ENCODE results near the gene RAP1GAP2. TPM values are rescaled to one million over a fixed set of nuclear protein-coding genes. Genes with fewer than 3 reads are reported as not detected.
"Not testable (repeated sequence)": the region's sequence is repeated elsewhere in the genome, so short reads cannot be mapped to it uniquely, and the experiment has no call there.

Gene RAP1GAP2
- total RNA-seq, 2 experiments from 2014 or later = 11.3 to 28.2 TPM

- BruUV-seq (replicated peaks); intact Hi-C loops (cut with micrococcal nuclease; ENCODE audit: unreplicated experiment); H3K79me2 ChIP-seq (ENCODE audit: insufficient read depth, low read depth, low read length); H3K27ac ChIP-seq (ENCODE audit: low read depth, low read length, poor library complexity, severe bottlenecking); CTCF ChIA-PET (ENCODE audit: unreplicated experiment); POLR2A ChIA-PET; H3K4me3 ChIP-seq (ENCODE audit: low read depth, low read length, poor library complexity, severe bottlenecking); H3K9me2 ChIP-seq (ENCODE audit: insufficient read depth, low read length); H2AFZ ChIP-seq (ENCODE audit: low read length); H3K9me3 ChIP-seq (ENCODE audit: low read length); H4K20me1 ChIP-seq (ENCODE audit: insufficient read depth, low read length); H3K36me3 ChIP-seq (ENCODE audit: insufficient read depth, low read length); H3K4me1 ChIP-seq (ENCODE audit: insufficient read depth, low read length, poor library complexity, severe bottlenecking): not testable (repeated sequence)
- H3K4me2 ChIP-seq (ENCODE audit: low read length) = peak overlapping the region; percentile 32; the same call in 1 of the 2 replicates
- peak; percentile 59 for DNase-seq (ENCODE audit: low spot score)
Measured at GRCh38 chr17:3065192-3065591, 269.0 kb downstream of the RAP1GAP2 start.

GRCh38 chr17:3073850-3074249, 277.6 kb downstream of the RAP1GAP2 start:
- intact Hi-C loops (cut with micrococcal nuclease; ENCODE audit: unreplicated experiment); BruUV-seq (replicated peaks); H3K36me3 ChIP-seq (ENCODE audit: insufficient read depth, low read length); H3K79me2 ChIP-seq (ENCODE audit: insufficient read depth, low read depth, low read length); CTCF ChIA-PET (ENCODE audit: unreplicated experiment); H4K20me1 ChIP-seq (ENCODE audit: insufficient read depth, low read length); H3K27ac ChIP-seq (ENCODE audit: low read depth, low read length, poor library complexity, severe bottlenecking); H3K9me2 ChIP-seq (ENCODE audit: insufficient read depth, low read length); H3K4me1 ChIP-seq (ENCODE audit: insufficient read depth, low read length, poor library complexity, severe bottlenecking); H3K4me3 ChIP-seq (ENCODE audit: low read depth, low read length, poor library complexity, severe bottlenecking); H3K4me2 ChIP-seq (ENCODE audit: low read length); H2AFZ ChIP-seq (ENCODE audit: low read length); POLR2A ChIA-PET; H3K9me3 ChIP-seq (ENCODE audit: low read length): not testable (repeated sequence)
- peak; percentile 63 for DNase-seq (ENCODE audit: low spot score)
- TF ChIP-seq, protein P1, sequence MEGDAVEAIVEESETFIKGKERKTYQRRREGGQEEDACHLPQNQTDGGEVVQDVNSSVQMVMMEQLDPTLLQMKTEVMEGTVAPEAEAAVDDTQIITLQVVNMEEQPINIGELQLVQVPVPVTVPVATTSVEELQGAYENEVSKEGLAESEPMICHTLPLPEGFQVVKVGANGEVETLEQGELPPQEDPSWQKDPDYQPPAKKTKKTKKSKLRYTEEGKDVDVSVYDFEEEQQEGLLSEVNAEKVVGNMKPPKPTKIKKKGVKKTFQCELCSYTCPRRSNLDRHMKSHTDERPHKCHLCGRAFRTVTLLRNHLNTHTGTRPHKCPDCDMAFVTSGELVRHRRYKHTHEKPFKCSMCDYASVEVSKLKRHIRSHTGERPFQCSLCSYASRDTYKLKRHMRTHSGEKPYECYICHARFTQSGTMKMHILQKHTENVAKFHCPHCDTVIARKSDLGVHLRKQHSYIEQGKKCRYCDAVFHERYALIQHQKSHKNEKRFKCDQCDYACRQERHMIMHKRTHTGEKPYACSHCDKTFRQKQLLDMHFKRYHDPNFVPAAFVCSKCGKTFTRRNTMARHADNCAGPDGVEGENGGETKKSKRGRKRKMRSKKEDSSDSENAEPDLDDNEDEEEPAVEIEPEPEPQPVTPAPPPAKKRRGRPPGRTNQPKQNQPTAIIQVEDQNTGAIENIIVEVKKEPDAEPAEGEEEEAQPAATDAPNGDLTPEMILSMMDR (conservative IDR thresholded peaks at IDR 0.05; ENCODE audit: low read length) = peak; percentile 80

Small RNAs within 50 kb of the gene (microRNA-seq; reads per million reads assigned to microRNA genes)
- not detected for gene MIR1253 (ENCODE audit: borderline replicate concordance)

Small RNAs within 50 kb of the gene (small RNA-seq; reads per million reads assigned to genes)
- gene MIR1253 (not detected), gene hsa-mir-1253 (not detected)

Other genes with a start within 250 kb of the RAP1GAP2 start
- 51.1 and 61.3 TPM in 2 replicates for gene PAFAH1B1, start 202.8 kb upstream of the RAP1GAP2 start, total RNA-seq (2014; rRNA removed; shearing (Covaris generic))
- gene PAFAH1B1, start 202.8 kb upstream of the RAP1GAP2 start, total RNA-seq (2022) = 127 and 138 TPM in 2 replicates
- 85.2 and 96.3 TPM in 2 replicates for gene CLUH, start 84.7 kb upstream of the RAP1GAP2 start, total RNA-seq (2014; rRNA removed; shearing (Covaris generic))
- gene CLUH, start 84.7 kb upstream of the RAP1GAP2 start, total RNA-seq (2022) = 122 and 132 TPM in 2 replicates
- not detected in 2 replicates for gene CCDC92B, start 46.8 kb upstream of the RAP1GAP2 start, total RNA-seq (2014; rRNA removed; shearing (Covaris generic))
- gene CCDC92B, start 46.8 kb upstream of the RAP1GAP2 start, total RNA-seq (2022) = not detected in 2 replicates